DMS153 treated with DMSO at 0.1 percent for 48 hours (cell line): Measurements from ENCODE around the gene KCNQ2.

ENCODE experiments used
- DNase-seq: peaks from one replicate; lab custom pipeline; 2025; ENCODE audit not compliant: unreplicated experiment; lab: John Stamatoyannopoulos, UW

KCNQ2 gene

GRCh38 chr20:63360850-63361518, 111.5 kb downstream of the KCNQ2 start, which contains the start of gene CHRNA4:
Gene CHRNA4 (minus strand): TSS chr20:63361349. CDS start chr20:63361165, 184 bp downstream.
- DNase-seq = no peak

GRCh38 chr20:63359937-63360849, 112.3 kb downstream of the KCNQ2 start:
- DNase-seq = no peak

GRCh38 chr20:63359164-63359934, 113.1 kb downstream of the KCNQ2 start:
- DNase-seq = no peak

DNA sequence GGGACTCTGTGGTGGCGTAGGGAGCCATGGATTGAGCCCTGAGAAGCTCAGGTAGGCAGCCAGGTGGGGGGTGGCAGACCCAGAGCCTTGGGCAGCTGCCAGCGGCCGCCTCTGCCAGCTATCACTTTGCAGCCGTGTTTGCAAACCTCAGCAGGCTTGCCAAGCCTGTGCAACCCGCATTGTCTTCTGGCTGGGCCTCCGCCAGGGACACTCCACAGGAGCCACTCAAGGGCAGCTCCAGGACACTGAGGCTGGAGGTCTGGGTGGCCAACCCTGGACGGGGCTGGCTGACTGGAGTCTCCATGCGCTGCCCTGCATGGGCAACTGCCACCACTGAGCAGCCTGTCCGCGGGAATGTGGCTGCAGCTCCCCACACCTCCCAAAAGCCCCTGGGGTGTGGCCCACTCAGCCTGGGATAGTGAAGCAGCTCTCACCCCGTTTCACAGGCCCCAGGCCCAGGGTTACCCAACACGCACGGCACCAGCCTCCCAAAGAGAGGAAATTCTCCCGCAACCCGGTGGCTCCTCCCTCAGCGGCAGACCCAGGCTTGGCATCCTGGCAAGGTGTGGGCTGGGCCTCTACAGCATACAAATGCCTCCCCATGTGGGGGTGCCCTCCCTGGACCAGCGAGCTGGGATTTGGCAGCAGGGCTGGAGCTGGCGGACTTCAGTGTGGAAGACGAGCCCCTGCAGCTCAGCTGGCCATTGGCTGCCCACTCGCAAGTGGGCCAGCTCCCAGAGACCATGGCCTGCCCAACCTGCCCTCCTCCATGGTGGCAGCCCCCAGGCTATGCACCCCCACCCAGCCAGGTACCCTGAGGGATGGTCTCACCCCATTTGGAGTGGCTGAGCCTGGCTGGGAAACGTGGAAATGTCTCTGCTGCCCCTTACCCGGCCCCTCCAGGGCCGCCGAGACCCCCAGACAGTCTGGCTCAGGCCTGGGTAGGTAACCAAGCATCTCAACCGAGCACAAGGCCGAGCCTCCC, 114.2 kb downstream of the KCNQ2 start:
- peak; percentile 65 for DNase-seq

GRCh38 chr20:63356931-63357879, 115.2 kb downstream of the KCNQ2 start:
- DNase-seq = no peak

- DNase-seq = no peak
These were observed 115.9 kb downstream of the KCNQ2 start for GRCh38 chr20:63356511-63356910.

DNA sequence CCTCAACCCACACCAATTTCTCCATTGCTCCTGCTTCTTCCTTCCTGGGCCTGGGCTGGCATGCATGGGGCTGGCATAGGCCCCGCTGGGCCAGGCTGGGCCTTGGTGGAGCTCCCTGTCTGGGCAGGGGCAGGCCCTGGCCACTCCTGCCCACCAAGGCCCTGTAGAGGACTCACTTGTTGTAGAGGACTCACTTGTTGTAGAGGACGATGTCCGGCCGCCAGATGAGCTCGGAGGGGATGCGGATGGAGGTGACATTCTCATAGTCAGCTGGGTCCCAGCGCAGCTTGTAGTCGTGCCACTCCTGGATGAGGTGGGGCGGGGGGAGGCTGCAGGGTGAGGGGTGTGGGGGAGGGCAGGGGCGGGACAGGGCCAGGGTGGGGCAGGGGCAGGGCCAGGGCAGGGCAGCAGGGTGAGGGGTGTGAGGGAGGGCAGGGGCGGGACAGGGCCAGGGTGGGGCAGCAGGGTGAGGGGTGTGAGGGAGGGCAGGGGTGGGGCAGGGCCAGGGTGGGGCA, 116.6 kb downstream of the KCNQ2 start:
- DNase-seq = no peak

DNA sequence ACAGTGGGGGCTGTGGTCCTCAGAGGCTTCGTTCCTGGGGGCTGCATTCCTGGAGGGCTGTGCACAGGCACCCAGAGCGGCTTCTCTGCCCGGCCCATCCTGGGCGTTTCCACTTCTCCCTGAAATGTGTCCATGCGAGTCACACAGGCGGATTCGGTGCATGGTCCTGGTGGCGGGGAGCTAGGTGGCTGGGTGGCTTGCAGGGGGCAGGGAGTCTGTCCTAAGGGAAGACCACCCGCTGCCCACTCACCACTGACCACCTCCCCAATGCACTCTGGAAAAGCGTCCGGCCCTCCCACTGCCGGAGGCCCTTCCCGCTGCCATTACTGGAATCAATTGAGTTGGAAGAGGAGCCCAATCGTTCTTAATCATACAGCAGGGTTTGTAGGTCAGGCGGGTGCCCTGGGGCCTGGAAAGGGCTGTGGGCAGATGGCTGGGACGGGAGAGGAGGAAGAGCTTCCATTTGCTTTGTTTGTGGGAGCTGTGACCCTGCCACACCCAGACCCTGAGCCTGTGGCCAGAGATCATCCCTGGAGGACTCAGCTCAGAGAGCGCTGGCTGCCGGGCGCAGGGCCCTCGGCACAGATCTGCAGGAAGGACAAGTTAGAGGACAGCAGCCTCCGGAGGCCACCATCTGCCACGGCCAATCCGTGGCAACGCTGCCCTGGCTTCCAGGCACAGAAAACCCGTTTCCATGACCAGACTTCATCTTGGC, 117.7 kb downstream of the KCNQ2 start:
- DNase-seq = no peak

DNA sequence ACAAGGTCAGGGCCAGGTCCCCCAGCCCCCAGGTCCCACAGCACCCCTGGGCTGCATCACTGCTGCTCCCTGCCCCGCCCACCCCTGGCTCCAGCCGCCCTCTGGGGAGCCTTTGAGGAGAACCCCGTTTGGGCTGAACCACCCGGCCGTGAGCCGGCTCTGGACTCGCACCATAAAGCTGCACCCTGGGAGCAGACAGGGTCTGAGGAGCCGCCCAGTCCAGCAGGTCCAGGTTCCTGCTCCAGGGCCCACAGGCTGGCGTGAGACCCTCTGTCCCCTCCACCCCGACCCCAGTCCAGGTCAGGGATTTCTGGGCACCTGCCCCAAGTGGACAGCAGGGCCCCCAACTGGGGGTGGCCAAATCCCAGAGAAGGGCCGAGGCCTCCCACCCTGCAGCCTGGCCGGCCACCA, 119.6 kb downstream of the KCNQ2 start:
- DNase-seq = no peak

GRCh38 chr20:63351811-63352591, 120.5 kb downstream of the KCNQ2 start:
- no peak for DNase-seq

DNA sequence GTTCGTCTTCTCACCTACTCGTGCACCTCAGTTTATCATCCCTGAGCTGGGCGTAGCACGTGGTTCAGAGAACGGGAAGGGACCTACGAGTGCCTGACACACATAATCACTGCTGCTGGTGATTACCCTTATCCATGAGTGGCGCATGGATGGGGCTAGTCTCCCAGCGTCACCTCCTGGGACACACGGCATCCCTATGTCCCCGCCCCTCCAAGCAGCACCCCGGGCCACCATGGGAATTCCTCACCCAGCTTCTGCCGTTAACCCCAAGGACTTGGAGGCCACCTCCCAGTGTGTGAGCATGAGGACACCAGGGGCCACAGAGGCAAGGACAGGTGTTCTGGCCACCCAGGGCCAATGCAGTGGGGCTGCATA, 121.1 kb downstream of the KCNQ2 start:
- DNase-seq = no peak

GRCh38 chr20:63350597-63351325, 121.7 kb downstream of the KCNQ2 start:
- DNase-seq = no peak
